Liver (tissue), 3 donors: Measurements from ENCODE around the gene RESP18.

Experiments
- CTCF ChIP-seq: fragments of 150-350 bp; IDR thresholded peaks from 2 replicates; pipeline ENCODE4 v1.5.1; 2017; ENCODE audit warnings: improper control_type of control experiment, low read depth, low read length; ENCODE audit not compliant: missing input control
- HNF4G ChIP-seq: IDR thresholded peaks from 2 replicates; pipeline ENCODE4 v1.6.1; 2016; ENCODE audit warnings: antibody characterized with exemption
- donor health status: healthy.
- donor health status: healthy.

- no peak for TF ChIP-seq CTCF
- no peak for TF ChIP-seq HNF4G
These were observed 53.2 kb downstream of the RESP18 start, which contains the start of gene DNAJB2 for GRCh38 chr2:219279151-219279915.
